C4-2B (cell line): ENCODE data around the gene COL2A1.

Experiments
- CTCF ChIP-seq: fragments of 450-650 bp; conservative IDR thresholded peaks from 2 replicates; pipeline ENCODE4 v1.5.1; 2017; ENCODE audit warnings: mild to moderate bottlenecking
- ZFX ChIP-seq: fragments of 450-650 bp; IDR thresholded peaks from 2 replicates; pipeline ENCODE4 v1.6.1; 2017

GRCh38 chr12:47985596-47986290 is 18.5 kb downstream of the COL2A1 start:
- TF ChIP-seq CTCF (no peak), ZFX (no peak)
